ENCODE measurements around the gene RIIAD1.

GRCh38 chr1:151777317-151777716, 56.0 kb downstream of the RIIAD1 start:
- no peak for TF ChIP-seq ARNT (IDR thresholded peaks at IDR 0.05)
- TF ChIP-seq PKNOX1 (IDR thresholded peaks at IDR 0.05) = no peak
- TF ChIP-seq SP1 (IDR thresholded peaks at IDR 0.05) = no peak
- no peak for TF ChIP-seq ELF4 (IDR thresholded peaks at IDR 0.05)
- no peak for TF ChIP-seq SUZ12 (IDR thresholded peaks at IDR 0.05)
- no peak for TF ChIP-seq TARDBP (IDR thresholded peaks at IDR 0.05)
- no peak for TF ChIP-seq FOXK2 (IDR thresholded peaks at IDR 0.05)
- TF ChIP-seq HDGF (IDR thresholded peaks at IDR 0.05; ENCODE audit: borderline replicate concordance) = no peak

Data from HEK293T (cell line).